ENCODE results near the gene COL25A1. TPM values are rescaled to one million over a fixed set of nuclear protein-coding genes. Genes with fewer than 3 reads are reported as not detected.

Gene COL25A1
- total RNA-seq, 6 donors from 2014 or later = 0.15 to 0.79 (median 0.27) TPM; not detected in 2

GRCh38 chr4:109131559-109131958 lies 170.9 kb downstream of the COL25A1 start:
- DNase-seq (no peak), ATAC-seq (ENCODE audit: low FRiP score in 2 of 2) (no peak)
- no peaks in the 10 kb centered on the region for H3K9me3 ChIP-seq
- H3K4me3 ChIP-seq = no peak overlapping the region
- no peak overlapping the region for H3K27ac ChIP-seq
- WGBS, 2 donors = 59 to 91% methylated on average over 6 of the region's 6 CpGs
- H3K27me3 ChIP-seq = no peaks in the 10 kb centered on the region
- no peaks in the 10 kb centered on the region for H3K36me3 ChIP-seq
- no peaks in the 10 kb centered on the region for H3K4me1 ChIP-seq
- TF ChIP-seq POLR2A (IDR thresholded peaks at IDR 0.05) (no peak), EP300 (IDR thresholded peaks at IDR 0.05) (no peak), POLR2AphosphoS5 (IDR thresholded peaks at IDR 0.05) (no peak)
- TF ChIP-seq, protein P1, sequence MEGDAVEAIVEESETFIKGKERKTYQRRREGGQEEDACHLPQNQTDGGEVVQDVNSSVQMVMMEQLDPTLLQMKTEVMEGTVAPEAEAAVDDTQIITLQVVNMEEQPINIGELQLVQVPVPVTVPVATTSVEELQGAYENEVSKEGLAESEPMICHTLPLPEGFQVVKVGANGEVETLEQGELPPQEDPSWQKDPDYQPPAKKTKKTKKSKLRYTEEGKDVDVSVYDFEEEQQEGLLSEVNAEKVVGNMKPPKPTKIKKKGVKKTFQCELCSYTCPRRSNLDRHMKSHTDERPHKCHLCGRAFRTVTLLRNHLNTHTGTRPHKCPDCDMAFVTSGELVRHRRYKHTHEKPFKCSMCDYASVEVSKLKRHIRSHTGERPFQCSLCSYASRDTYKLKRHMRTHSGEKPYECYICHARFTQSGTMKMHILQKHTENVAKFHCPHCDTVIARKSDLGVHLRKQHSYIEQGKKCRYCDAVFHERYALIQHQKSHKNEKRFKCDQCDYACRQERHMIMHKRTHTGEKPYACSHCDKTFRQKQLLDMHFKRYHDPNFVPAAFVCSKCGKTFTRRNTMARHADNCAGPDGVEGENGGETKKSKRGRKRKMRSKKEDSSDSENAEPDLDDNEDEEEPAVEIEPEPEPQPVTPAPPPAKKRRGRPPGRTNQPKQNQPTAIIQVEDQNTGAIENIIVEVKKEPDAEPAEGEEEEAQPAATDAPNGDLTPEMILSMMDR (IDR thresholded peaks at IDR 0.05) = no peak

- ATAC-seq (ENCODE audit: low FRiP score in 2 of 2) (no peak), DNase-seq (no peak)
- WGBS, 2 donors = 77 to 79% methylated on average over 2 of the region's 2 CpGs
- Histone ChIP-seq H3K4me3 (no peak overlapping the region), H3K27ac (no peak overlapping the region), H3K9me3 (no peaks in the 10 kb centered on the region), H3K36me3 (no peaks in the 10 kb centered on the region), H3K27me3 (no peaks in the 10 kb centered on the region), H3K4me1 (no peaks in the 10 kb centered on the region)
- TF ChIP-seq POLR2A (IDR thresholded peaks at IDR 0.05) = no peak
- no peak for TF ChIP-seq POLR2AphosphoS5 (IDR thresholded peaks at IDR 0.05)
- no peak for TF ChIP-seq EP300 (IDR thresholded peaks at IDR 0.05)
- TF ChIP-seq, protein P1 (IDR thresholded peaks at IDR 0.05) = no peak
Measured at GRCh38 chr4:109128589-109128988, 173.9 kb downstream of the COL25A1 start.

GRCh38 chr4:109127866-109128265 lies 174.6 kb downstream of the COL25A1 start:
- no peak overlapping the region for H3K27ac ChIP-seq
- ATAC-seq (ENCODE audit: low FRiP score in 2 of 2) = no peak
- TF ChIP-seq EP300 (IDR thresholded peaks at IDR 0.05) = no peak
- TF ChIP-seq POLR2AphosphoS5 (IDR thresholded peaks at IDR 0.05) = no peak
- TF ChIP-seq, protein P1 (IDR thresholded peaks at IDR 0.05) = no peak
- TF ChIP-seq POLR2A (IDR thresholded peaks at IDR 0.05) = no peak
- H3K36me3 ChIP-seq = no peaks in the 10 kb centered on the region
- DNase-seq = no peak
- 55 to 66% methylated on average over 2 of the region's 2 CpGs for WGBS, 2 donors
- H3K27me3 ChIP-seq = no peaks in the 10 kb centered on the region
- no peak overlapping the region for H3K4me3 ChIP-seq
- H3K4me1 ChIP-seq = no peaks in the 10 kb centered on the region
- H3K9me3 ChIP-seq = no peaks in the 10 kb centered on the region

DNA sequence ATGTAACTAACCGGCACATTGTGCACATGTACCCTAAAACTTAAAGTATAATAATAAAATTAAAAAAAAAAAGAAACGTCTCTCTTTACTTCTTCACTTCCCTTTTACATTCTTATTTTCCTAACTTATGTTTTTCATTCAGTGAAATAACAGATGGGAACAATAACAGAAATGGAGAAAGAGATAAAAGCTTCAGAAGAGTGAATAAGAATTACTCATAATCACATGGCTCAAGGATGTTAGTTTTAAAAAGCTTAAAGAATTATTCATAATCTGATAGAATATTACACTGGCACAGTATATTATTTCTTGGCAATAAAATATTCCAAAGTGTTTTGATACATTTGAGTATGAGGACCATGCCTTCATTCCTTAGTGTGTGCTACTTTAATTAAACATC lies 175.6 kb downstream of the COL25A1 start:
- WGBS, 2 donors = 76 to 80% methylated on average over 2 of the region's 2 CpGs
- H3K36me3 ChIP-seq = no peaks in the 10 kb centered on the region
- H3K27ac ChIP-seq = no peak overlapping the region
- no peak for TF ChIP-seq POLR2A (IDR thresholded peaks at IDR 0.05)
- no peak for TF ChIP-seq POLR2AphosphoS5 (IDR thresholded peaks at IDR 0.05)
- no peak for TF ChIP-seq EP300 (IDR thresholded peaks at IDR 0.05)
- TF ChIP-seq, protein P1 (IDR thresholded peaks at IDR 0.05) = no peak
- no peak for ATAC-seq (ENCODE audit: low FRiP score in 2 of 2)
- H3K9me3 ChIP-seq = no peaks in the 10 kb centered on the region
- H3K4me1 ChIP-seq = no peaks in the 10 kb centered on the region
- DNase-seq = no peak
- no peak overlapping the region for H3K4me3 ChIP-seq
- H3K27me3 ChIP-seq = no peaks in the 10 kb centered on the region

DNA sequence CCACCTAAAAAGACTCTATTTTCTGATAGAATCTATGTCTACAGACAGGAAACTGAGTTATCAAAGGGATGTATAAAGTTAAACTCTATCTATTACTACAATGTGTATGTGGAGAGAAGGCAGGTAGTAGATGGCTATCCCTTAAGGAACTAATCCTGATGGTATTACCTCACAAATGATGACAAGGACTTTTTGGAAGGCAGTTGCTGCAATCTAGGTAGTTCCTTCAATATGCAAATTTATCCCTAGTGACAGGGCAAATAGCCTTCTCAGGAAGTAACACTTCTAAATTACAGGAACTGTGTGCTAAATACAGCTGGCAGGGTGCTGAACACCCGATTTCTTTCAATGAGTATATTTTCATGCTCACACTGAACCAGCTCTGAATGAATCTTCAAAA lies 177.4 kb downstream of the COL25A1 start:
- no peak overlapping the region for H3K4me3 ChIP-seq
- no peak for DNase-seq
- TF ChIP-seq EP300 (IDR thresholded peaks at IDR 0.05) (no peak), POLR2A (IDR thresholded peaks at IDR 0.05) (no peak), POLR2AphosphoS5 (IDR thresholded peaks at IDR 0.05) (no peak)
- TF ChIP-seq, protein P1 (IDR thresholded peaks at IDR 0.05) = no peak
- H3K36me3 ChIP-seq = no peaks in the 10 kb centered on the region
- no peaks in the 10 kb centered on the region for H3K27me3 ChIP-seq
- no peak for ATAC-seq (ENCODE audit: low FRiP score in 2 of 2)
- no peaks in the 10 kb centered on the region for H3K4me1 ChIP-seq
- H3K27ac ChIP-seq = no peak overlapping the region
- no peaks in the 10 kb centered on the region for H3K9me3 ChIP-seq
- 0 to 17% methylated on average over 1 of the region's 1 CpG for WGBS, 2 donors

Data from upper lobe of left lung (tissue), 6 donors.